MCF 10A (cell line): ENCODE data around the gene CACNA2D3. TPM values are rescaled to one million over a fixed set of nuclear protein-coding genes. Genes with fewer than 3 reads are reported as not detected.

ENCODE experiments used
- BruUV-seq: library from RNA; stranded (reverse); fragments of 400-500 nt; replicated peaks from 2 replicates; lab custom pipeline; 2021; lab: Mats Ljungman, UMichigan
- CTCF ChIA-PET: fragments of 300-600 bp; sonication (Branson Sonifier 250); formaldehyde crosslinking; extraction: SDS; loops from one replicate; lab custom pipeline; 2021; ENCODE audit warnings: antibody characterized with exemption, inconsistent platforms; lab: Yijun Ruan, JAX
- POLR2A ChIA-PET: fragments of 300-600, 350-650 bp; sonication (Branson Sonifier 250); formaldehyde crosslinking; extraction: SDS; loops from one replicate; lab custom pipeline; 2020; ENCODE audit warnings: antibody characterized with exemption, inconsistent platforms; lab: Yijun Ruan, JAX
- DNase-seq: peaks from one replicate; pipeline ENCODE4 v3.0.0-alpha.2; 2018; ENCODE audit not compliant: unreplicated experiment
- H3K27ac Mint-ChIP-seq: one replicate; pipeline ENCODE4 v1.8.0; 2022; ENCODE audit warnings: mild to moderate bottlenecking, low read depth, mixed read lengths; ENCODE audit not compliant: unreplicated experiment
- H3K27me3 Mint-ChIP-seq: one replicate; pipeline ENCODE4 v1.8.0; 2022; ENCODE audit warnings: mixed read lengths; ENCODE audit not compliant: insufficient read depth, unreplicated experiment
- H3K36me3 Mint-ChIP-seq: one replicate; pipeline ENCODE4 v1.8.0; 2022; ENCODE audit warnings: mild to moderate bottlenecking, moderate library complexity, mixed read lengths; ENCODE audit not compliant: insufficient read depth, unreplicated experiment
- H3K4me1 Mint-ChIP-seq: one replicate; pipeline ENCODE4 v1.8.0; 2022; ENCODE audit warnings: mixed read lengths; ENCODE audit not compliant: insufficient read depth, unreplicated experiment
- H3K4me3 Mint-ChIP-seq: one replicate; pipeline ENCODE4 v1.8.0; 2022; ENCODE audit warnings: mild to moderate bottlenecking, moderate library complexity, mixed read lengths; ENCODE audit not compliant: unreplicated experiment
- H3K9me3 Mint-ChIP-seq: one replicate; pipeline ENCODE4 v1.8.0; 2022; ENCODE audit warnings: mixed read lengths; ENCODE audit not compliant: unreplicated experiment
- intact Hi-C: fragments of 100-400 bp; cut with micrococcal nuclease; formaldehyde crosslinking; loops from 2 replicates; pipeline ENCODE4 v1.14.1; 2022
- total RNA-seq: library from RNA; stranded (reverse); gene quantifications from 2 replicates; pipeline ENCODE4 v1.2.3, GENCODE V29; 2022
- TF ChIP-seq, protein P1 (sequence below): fragments of 200-600 bp; IDR thresholded peaks from one replicate; pipeline ENCODE4 v1.8.0; 2022; ENCODE audit warnings: antibody characterized with exemption, mild to moderate bottlenecking; ENCODE audit not compliant: unreplicated experiment

The CACNA2D3 gene
- total RNA-seq, 1 experiment from 2014 or later = 2.3 TPM

DNA sequence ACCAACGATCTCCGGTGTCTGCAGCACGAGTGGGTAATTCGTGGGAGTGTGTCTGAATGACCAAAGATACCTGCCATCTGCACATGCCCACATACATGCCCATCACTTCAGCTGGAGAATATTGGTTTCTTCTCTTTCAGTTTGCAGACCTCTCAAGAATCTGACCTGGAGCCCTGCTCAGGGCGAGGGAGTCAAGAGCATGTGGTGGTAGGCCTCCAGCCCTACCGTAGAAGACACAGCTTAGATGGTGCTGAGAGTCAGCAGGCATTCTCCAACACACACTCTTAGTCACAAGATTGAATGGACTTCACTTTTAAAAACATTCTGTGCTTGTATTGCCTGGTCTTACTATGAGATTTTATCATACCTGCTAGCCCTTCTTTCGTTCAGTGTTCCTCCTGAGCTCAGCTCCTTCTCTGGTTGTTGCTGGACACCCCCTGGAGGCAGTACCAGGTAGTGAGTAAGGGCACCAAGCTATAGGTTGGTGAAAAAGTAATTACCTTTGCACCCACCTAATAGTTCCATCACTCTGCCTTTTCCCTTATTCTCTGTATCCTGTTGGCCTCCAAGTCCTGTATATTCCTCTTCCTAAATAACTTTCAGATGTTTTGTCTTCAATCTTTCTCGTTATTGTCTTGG, 252.0 kb downstream of the CACNA2D3 start:
- Mint-ChIP-seq H3K27ac (no peak overlapping the region), H3K27me3 (peaks cover 15% of the 10 kb centered on the region), H3K9me3 (no peaks in the 10 kb centered on the region), H3K4me1 (no peaks in the 10 kb centered on the region), H3K36me3 (no peaks in the 10 kb centered on the region), H3K4me3 (no peak overlapping the region)
- POLR2A ChIA-PET = interaction anchor here (0.5 to 1.0 kb wide), 2 partner anchors 431 to 436 kb away, joined by 3 to 4 read pairs; no protein-coding TSS in a partner anchor
- CTCF ChIA-PET = interaction anchor here (0.6 to 5.5 kb wide), 14 partner anchors 11 to 436 kb away, joined by 3 to 51 read pairs (median 3); no protein-coding TSS in a partner anchor
- DNase-seq = peak; percentile 51
- TF ChIP-seq, protein P1, sequence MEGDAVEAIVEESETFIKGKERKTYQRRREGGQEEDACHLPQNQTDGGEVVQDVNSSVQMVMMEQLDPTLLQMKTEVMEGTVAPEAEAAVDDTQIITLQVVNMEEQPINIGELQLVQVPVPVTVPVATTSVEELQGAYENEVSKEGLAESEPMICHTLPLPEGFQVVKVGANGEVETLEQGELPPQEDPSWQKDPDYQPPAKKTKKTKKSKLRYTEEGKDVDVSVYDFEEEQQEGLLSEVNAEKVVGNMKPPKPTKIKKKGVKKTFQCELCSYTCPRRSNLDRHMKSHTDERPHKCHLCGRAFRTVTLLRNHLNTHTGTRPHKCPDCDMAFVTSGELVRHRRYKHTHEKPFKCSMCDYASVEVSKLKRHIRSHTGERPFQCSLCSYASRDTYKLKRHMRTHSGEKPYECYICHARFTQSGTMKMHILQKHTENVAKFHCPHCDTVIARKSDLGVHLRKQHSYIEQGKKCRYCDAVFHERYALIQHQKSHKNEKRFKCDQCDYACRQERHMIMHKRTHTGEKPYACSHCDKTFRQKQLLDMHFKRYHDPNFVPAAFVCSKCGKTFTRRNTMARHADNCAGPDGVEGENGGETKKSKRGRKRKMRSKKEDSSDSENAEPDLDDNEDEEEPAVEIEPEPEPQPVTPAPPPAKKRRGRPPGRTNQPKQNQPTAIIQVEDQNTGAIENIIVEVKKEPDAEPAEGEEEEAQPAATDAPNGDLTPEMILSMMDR = peak; percentile 55
- BruUV-seq = no TSS peak
- intact Hi-C loops = loop anchor here (1.0 kb wide), 1 partner anchor 436 kb away; no protein-coding TSS in a partner anchor

GRCh38 chr3:54376142-54376807, 253.9 kb downstream of the CACNA2D3 start:
- Mint-ChIP-seq H3K27me3 (peaks cover 26% of the 10 kb centered on the region), H3K4me3 (no peak overlapping the region), H3K9me3 (no peaks in the 10 kb centered on the region), H3K27ac (no peak overlapping the region), H3K4me1 (no peaks in the 10 kb centered on the region), H3K36me3 (no peaks in the 10 kb centered on the region)
- BruUV-seq = no TSS peak
- intact Hi-C loops = no loop called here
- TF ChIP-seq, protein P1 = no peak
- ChIA-PET CTCF (interaction anchor here (2.9 to 5.5 kb wide), 2 partner anchors 230 to 438 kb away, joined by 18 to 51 read pairs; no protein-coding TSS in a partner anchor), POLR2A (no interaction called here)
- DNase-seq = no peak

DNA sequence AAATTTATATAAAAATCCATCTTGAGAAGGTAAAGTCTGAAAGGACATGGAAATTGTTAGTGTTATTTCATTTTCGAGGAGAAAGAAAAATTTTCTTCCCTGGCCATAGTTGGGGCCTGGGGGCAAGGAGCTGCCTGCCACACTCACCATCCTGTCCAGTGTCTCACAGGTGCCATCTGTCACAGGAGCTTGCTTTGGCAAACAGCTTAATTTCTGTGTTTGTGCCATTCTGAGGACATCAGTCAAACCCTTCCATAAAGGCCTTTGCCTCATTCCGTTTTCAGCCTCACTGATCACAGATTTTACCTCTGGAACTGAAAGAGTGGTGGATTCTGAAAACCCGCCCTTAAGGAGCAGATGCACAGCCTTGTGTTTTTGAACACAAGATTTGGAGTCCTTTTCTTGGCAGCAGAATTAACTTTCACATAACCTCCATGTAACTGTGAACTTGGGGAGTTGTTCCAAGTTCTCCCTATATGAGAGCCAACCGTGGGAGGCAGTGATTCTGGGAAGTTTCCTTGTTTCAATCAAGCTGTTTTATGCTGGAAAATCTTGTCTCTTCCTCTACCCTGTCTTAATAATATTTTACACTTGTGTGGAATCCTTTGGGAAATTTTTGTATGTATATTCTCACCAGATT, 254.7 kb downstream of the CACNA2D3 start:
- no peaks in the 10 kb centered on the region for H3K36me3 Mint-ChIP-seq
- ChIA-PET POLR2A (no interaction called here), CTCF (interaction anchor here (5.5 kb wide), 1 partner anchor 439 kb away, joined by 51 read pairs; no protein-coding TSS in a partner anchor)
- H3K27me3 Mint-ChIP-seq = peaks cover 24% of the 10 kb centered on the region
- H3K27ac Mint-ChIP-seq = no peak overlapping the region
- no peak overlapping the region for H3K4me3 Mint-ChIP-seq
- BruUV-seq = no TSS peak
- intact Hi-C loops = no loop called here
- no peaks in the 10 kb centered on the region for H3K4me1 Mint-ChIP-seq
- TF ChIP-seq, protein P1 = no peak
- no peak for DNase-seq
- H3K9me3 Mint-ChIP-seq = no peaks in the 10 kb centered on the region

DNA sequence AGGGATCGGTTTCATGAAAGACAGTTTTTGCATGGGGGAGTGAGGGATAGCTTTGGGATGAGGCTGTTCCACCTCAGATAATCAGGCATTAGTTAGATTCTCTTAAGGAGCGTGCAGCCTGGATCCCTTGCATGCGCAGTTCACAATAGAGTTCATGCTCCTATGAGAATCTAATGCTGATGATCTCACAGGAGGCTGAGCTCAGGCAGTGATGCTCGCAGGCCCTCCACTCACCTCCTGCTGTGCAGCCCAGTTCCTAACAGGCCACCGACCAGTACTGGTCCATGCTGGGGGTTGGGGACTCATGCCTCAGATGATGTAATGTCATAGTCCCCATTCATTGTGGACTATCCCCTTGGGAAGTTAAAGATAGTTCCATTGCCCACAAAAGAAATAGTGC, 255.8 kb downstream of the CACNA2D3 start:
- Mint-ChIP-seq H3K27me3 (peaks cover 24% of the 10 kb centered on the region), H3K4me3 (no peak overlapping the region), H3K4me1 (no peaks in the 10 kb centered on the region), H3K9me3 (no peaks in the 10 kb centered on the region), H3K36me3 (no peaks in the 10 kb centered on the region), H3K27ac (no peak overlapping the region)
- BruUV-seq = no TSS peak
- CTCF ChIA-PET = interaction anchor here (1.1 kb wide), 1 partner anchor 439 kb away, joined by 3 read pairs; no protein-coding TSS in a partner anchor
- no peak for DNase-seq
- POLR2A ChIA-PET = interaction anchor here (0.6 kb wide), 1 partner anchor 144 kb away, joined by 3 read pairs; no protein-coding TSS in a partner anchor
- TF ChIP-seq, protein P1 = no peak
- intact Hi-C loops = no loop called here
